GM18951 (cell line): ENCODE measurements around the gene TUBB4B.

Source experiments
- POLR2A ChIP-seq: IDR thresholded peaks from 4 replicates; pipeline ENCODE4 v1.6.1; 2011; ENCODE audit warnings: mild to moderate bottlenecking; ENCODE audit not compliant: insufficient read length, insufficient read depth; ENCODE audit errors: extremely low read depth
- in situ Hi-C: fragments of 300-500 bp; cut with MboI; formaldehyde crosslinking; loops from one replicate; pipeline ENCODE4 v1.12.0; 2022; ENCODE audit warnings: low sequenced_read_pairs, mixed read lengths, inconsistent platforms; ENCODE audit not compliant: unreplicated experiment

TUBB4B gene

GRCh38 chr9:137226338-137227053 is 14.6 kb upstream of the TUBB4B start:
- in situ Hi-C loops = loop anchor here (10.0 kb wide), 1 partner anchor 102 kb away; no protein-coding TSS in a partner anchor
- TF ChIP-seq POLR2A = no peak

DNA sequence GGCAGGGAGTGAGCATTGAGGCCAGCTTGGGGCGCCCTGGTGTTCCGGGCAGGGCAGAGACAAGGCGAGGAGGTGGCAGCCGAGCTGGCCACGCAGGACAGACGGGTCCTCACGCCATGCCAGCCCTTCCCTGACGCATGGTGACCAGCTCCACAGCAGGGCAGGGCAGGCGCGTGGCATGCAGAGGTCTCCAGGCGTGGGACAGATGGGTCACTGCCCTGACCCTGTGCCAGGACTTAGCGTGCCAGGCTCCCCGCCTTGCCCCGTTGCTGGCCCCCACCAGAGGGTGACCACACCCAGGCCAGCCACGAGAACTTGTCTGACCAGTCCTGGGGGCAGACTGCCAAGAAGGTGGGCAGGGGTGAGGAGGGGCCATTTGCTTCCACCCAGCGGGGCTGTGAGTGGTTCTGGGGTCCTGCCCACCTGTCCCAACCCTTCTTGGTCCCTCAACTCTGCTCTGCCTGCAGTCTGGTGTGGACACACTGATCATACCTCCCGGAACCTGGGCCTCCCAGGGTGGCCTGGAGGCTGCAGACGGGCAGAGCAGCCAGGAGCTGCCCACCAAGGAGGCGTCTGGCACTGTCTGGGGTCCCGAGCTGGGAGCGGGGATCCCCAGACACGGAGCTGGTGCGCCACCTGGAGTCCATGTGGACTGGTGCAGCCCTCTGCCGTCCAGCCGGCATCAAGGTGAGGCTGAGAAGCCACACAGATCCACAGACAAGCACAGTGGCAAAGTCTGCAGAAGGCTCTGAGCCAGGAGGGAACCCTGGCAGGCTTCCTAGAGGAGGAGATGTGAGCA is 13.8 kb upstream of the TUBB4B start, which contains the start of gene RNF224:
Gene RNF224, plus strand, starts transcription at position 449 of the 799 bp plus-strand sequence. CDS start 834 bp downstream, outside the sequence.
- in situ Hi-C loops = loop anchor here (10.0 kb wide), 1 partner anchor 102 kb away; no protein-coding TSS in a partner anchor
- no peak for TF ChIP-seq POLR2A

- TF ChIP-seq POLR2A = no peak
- in situ Hi-C loops = loop anchor here (10.0 kb wide), 1 partner anchor 103 kb away; no protein-coding TSS in a partner anchor
These were observed 13.1 kb upstream of the TUBB4B start for GRCh38 chr9:137227853-137228505.

DNA sequence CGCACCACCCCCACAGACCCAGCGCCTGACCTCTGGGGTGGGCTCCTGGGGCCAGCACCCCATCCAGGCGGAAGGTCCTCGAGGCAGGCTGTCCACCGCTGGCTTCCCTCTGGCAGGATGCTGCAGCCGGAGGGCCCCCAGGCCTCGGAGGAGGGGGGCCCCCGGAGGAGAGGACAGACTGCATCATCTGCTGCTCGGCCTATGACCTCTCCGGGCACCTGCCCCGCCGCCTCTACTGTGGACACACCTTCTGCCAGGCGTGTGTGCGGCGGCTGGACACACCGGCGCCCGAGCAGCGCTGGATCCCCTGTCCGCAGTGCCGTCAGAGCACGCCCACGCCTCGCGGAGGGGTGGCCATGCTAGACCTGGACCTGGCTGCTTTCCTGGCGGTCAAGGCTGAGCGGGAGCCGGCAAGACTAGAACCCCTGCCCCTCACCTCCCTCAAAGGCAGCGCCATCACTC is 12.6 kb upstream of the TUBB4B start:
- no peak for TF ChIP-seq POLR2A
- in situ Hi-C loops = loop anchor here (10.0 kb wide), 1 partner anchor 104 kb away; no protein-coding TSS in a partner anchor

GRCh38 chr9:137228968-137229896 is 11.9 kb upstream of the TUBB4B start:
- no peak for TF ChIP-seq POLR2A

DNA sequence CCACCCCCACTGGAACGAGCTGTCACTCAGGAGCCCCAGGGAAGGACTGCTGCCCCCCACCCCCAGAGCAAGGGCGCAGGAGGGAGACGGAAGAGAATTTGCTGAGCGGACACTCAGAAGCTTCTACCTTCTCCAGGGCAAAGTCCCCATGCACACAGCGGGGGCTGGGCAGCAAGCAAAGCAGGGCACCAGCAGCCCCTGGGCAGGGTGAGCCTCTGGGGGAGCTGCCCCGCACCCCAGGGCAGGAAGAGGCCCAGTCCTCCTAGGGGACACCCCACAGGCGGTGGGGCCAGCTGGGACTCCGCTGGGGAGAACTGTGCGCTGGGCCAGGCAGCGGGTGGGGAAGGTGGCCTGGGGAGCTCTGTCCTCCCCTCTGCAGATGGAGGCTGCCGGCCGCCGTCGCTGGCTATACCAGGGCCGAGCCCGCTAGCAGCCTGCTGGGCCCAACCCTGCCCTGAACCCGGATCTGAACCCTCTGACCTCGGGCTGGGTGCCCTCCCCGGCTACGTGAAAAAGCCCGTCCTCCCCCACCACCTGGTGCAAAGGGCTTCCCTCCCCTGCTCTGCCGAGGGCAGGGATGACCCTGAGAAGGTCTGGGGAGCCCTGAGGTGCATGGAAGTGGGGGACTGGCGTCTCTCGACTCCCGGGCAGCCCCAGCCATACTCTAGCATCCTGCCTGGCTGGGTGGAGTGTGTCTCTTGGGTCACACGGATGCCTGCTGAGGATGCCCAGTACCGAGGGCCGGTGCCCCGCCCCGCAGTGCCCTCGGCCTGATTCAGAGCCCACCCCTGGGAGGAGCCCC is 11.0 kb upstream of the TUBB4B start:
- in situ Hi-C loops = loop anchor here (10.0 kb wide), 1 partner anchor 105 kb away; no protein-coding TSS in a partner anchor
- TF ChIP-seq POLR2A = no peak

More at GRCh38 chr9:137228968-137229896, 11.9 kb upstream of the TUBB4B start:
- in situ Hi-C loops = loop anchor here (10.0 kb wide), 1 partner anchor 104 kb away; no protein-coding TSS in a partner anchor

- TF ChIP-seq POLR2A = no peak
- in situ Hi-C loops = no loop called here
These were observed 10.2 kb upstream of the TUBB4B start, which contains the start of gene SLC34A3 for GRCh38 chr9:137230705-137231371. Gene SLC34A3 (plus strand): TSS chr9:137230901. CDS start chr9:137231703, 802 bp downstream.

GRCh38 chr9:137231372-137232039 is 9.6 kb upstream of the TUBB4B start:
- in situ Hi-C loops = no loop called here
- TF ChIP-seq POLR2A = no peak

- TF ChIP-seq POLR2A = no peak
- in situ Hi-C loops = no loop called here
These were observed 9.0 kb upstream of the TUBB4B start for GRCh38 chr9:137232101-137232500.

- TF ChIP-seq POLR2A = no peak
- in situ Hi-C loops = no loop called here
These were observed 8.6 kb upstream of the TUBB4B start for GRCh38 chr9:137232510-137232909.
